Activated naive CD4-positive, alpha-beta T cell treated with Interleukin-2 at 50 U/mL for 16 hours (primary cell): ENCODE results near the gene AIMP1.
"Not testable (repeated sequence)": the region's sequence is repeated elsewhere in the genome, so short reads cannot be mapped to it uniquely, and the experiment has no call there.

ENCODE experiments used
- DNase-seq: peaks from one replicate; pipeline ENCODE4 v3.0.0-alpha.2; 2020

The AIMP1 gene

GRCh38 chr4:106312997-106313522 is 3.3 kb upstream of the AIMP1 start:
- DNase-seq: no peak

GRCh38 chr4:106314960-106315359 is 1.4 kb upstream of the AIMP1 start:
- no peak for DNase-seq

- DNase-seq: peak; percentile 54
Observed at GRCh38 chr4:106315476-106315967, 828 bp upstream of the AIMP1 start.

GRCh38 chr4:106316773-106317409 is 541 bp downstream of the AIMP1 start:
- no peak for DNase-seq

GRCh38 chr4:106317815-106318214 is 1.5 kb downstream of the AIMP1 start:
- no peak for DNase-seq

GRCh38 chr4:106318511-106318910 is 2.2 kb downstream of the AIMP1 start:
- DNase-seq: no peak

GRCh38 chr4:106320235-106320634 is 3.9 kb downstream of the AIMP1 start:
- no peak for DNase-seq

GRCh38 chr4:106321168-106321567 is 4.8 kb downstream of the AIMP1 start:
- DNase-seq: not testable (repeated sequence)

- not testable (repeated sequence) for DNase-seq
Observed at GRCh38 chr4:106321814-106322213, 5.5 kb downstream of the AIMP1 start.

GRCh38 chr4:106323119-106323518 is 6.8 kb downstream of the AIMP1 start:
- DNase-seq: no peak

GRCh38 chr4:106325800-106326199 is 9.4 kb downstream of the AIMP1 start:
- DNase-seq: no peak

- no peak for DNase-seq
Observed at GRCh38 chr4:106329041-106329618, 12.8 kb downstream of the AIMP1 start.

- DNase-seq: no peak
Observed at GRCh38 chr4:106333186-106333585, 16.8 kb downstream of the AIMP1 start.

- no peak for DNase-seq
Observed at GRCh38 chr4:106334741-106335470, 18.6 kb downstream of the AIMP1 start.

GRCh38 chr4:106336618-106337017 is 20.3 kb downstream of the AIMP1 start:
- no peak for DNase-seq

- no peak for DNase-seq
Observed at GRCh38 chr4:106337916-106338315, 21.6 kb downstream of the AIMP1 start.

- no peak for DNase-seq
Observed at GRCh38 chr4:106338671-106339070, 22.3 kb downstream of the AIMP1 start.

- DNase-seq: no peak
Observed at GRCh38 chr4:106339431-106339830, 23.1 kb downstream of the AIMP1 start.

GRCh38 chr4:106340774-106341173 is 24.4 kb downstream of the AIMP1 start:
- no peak for DNase-seq

- DNase-seq: no peak
Observed at GRCh38 chr4:106343865-106344646, 27.7 kb downstream of the AIMP1 start.

GRCh38 chr4:106344647-106344970 is 28.3 kb downstream of the AIMP1 start:
- no peak for DNase-seq

- no peak for DNase-seq
Observed at GRCh38 chr4:106347167-106347566, 30.8 kb downstream of the AIMP1 start.

- no peak for DNase-seq
Observed at GRCh38 chr4:106351016-106351415, 34.7 kb downstream of the AIMP1 start.
